HG03159 (cell line): ENCODE results near the gene TTC31.

Experiments used
- ATAC-seq: cut with Tn5 transposase; IDR thresholded peaks from one replicate; pipeline ENCODE4 v1.9.1; 2021; ENCODE audit warnings: mild to moderate bottlenecking, moderate library complexity; ENCODE audit not compliant: unreplicated experiment

The TTC31 gene

DNA sequence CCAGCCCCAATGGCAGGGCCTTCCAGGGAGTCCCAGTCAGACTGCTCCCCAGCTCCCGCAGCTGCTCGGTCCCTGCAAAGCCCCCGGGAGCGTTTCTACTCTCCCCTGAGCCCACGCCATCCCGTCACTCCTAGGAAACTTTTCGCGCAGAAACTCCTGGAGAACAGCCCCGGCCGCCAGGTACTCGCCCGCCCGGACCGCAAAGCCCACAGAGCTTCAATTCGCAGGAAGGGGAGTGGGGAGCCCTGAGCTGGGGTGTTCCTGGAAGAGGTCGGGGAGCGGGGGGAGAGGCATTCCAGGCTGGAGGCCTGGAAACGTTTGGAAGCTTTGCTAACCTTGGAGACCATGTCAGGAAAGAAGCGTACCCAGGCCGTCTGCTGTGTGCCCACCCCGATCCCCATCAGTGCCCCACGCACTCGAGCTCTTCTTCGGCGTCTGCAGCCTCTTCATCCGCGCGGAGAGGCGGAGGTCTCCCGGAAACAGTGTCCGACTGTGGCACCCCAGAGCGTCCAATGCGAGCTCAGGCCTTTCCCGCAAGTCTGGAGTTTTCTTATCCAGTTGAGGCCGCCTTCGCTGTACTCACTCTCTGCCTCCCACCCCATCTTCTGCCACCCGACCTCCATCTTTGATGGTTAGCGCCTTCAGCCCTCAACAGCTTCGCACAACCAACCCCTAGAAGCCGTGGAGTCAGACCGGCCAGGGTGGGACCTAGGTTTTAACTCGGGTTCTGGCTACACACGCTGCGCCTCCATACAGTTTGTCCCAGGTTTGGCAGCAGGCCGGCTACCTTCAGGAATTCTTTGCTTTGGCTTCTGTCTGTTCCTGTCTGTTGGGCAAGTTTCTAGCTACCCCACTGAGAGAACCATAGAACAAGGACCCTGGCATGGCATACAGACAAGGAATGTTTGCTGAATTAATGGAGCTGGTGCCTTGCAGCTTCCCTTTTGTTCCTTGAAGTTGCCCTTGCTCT lies 20.9 kb downstream of the TTC31 start:
- no peak for ATAC-seq

DNA sequence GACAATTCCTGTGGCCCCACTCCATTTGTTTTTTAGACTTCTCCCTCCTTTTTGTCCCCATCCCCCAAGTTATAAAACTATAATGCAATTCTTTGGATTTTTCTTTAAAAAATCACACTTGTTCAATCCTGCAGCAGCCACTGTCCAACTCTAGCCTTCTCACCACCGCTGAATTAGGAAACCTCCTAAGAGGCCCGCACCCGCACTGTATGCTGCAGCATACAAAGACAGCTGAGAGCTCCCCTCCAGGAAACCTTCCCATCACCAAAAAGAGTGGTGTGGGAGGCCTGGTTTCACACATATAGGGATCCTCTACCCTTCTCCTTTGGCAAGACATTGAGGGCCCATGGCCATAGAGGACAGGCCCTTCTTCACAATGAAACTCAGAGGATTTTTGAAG lies 21.7 kb downstream of the TTC31 start:
- ATAC-seq: no peak

DNA sequence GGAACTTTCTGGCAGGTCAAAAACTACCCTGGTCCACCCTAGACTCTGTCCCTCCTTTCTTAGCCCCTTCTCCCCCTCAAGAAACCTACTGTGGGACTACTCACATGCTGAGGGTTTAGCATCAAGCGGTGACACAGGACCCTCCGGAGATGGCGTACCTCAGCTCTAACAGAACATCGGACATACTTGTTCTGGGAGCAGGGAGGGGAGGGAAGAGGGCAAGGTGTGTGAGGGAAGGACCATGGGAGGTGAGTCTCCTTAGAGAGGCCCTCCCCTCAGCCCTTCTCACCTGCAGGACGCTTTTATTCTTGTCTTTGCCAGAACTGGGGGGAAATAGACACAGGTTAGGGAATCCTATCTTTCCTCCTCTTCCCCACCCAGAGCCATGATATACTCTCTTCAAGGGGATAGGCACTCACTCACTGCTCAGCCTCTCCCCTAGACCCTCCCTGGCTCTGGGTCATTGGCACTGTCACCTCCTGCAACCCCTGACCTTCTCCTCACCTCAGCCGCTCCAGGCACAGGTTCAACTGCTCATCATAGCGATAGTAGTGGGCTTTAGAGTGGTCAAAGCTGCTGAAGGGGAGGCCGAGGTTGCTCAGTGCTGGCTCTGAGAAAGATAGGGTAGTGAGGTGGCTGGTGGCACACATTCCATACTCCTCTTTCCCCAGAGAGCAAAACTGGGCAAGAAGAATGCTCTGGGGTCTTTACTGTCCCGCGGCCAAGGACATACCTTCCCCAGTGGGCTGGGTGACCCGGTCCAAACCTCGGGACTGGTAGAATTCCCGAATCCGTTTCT lies 22.8 kb downstream of the TTC31 start:
- no peak for ATAC-seq

DNA sequence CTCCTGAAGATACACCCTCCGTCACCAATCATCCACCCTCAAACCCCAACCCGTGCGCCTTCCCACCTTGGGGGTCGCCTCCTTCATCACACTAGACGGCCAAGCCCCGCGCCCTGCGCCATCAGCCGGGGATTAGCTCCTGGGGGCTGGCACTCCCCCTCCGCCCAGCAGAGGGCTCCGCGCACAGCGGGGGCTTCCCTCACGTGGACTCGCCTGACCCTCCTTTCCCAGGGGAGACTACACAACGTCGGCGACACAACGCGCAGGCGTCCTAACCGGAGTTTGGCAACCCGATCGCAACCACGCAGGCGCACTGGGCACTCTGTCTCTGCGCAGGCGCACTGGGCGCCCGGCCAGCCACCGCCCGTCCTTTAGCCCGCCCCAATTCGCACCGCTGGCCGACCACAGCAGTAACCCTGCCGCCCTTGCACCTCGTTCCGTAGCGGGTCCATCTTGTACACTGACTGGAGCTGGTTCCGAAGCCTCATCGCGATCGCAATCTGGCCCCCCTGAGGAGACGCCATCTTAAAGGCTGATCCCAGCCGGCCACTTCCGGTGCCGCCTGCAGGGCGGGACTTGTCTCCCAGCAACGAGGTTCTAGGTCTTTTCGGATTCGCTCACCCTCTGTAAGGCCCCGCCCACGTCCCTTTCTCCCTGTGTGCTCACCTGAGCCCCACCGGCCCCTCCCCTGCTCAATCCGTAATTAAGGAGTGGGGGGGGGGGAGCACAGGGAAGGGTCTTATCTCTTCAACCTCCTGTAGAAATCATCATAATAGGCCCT lies 24.5 kb downstream of the TTC31 start, which contains the start of gene PCGF1:
TSS of gene PCGF1 (minus strand) at position 551 of the 781 bp plus-strand sequence. CDS start at position 524, 27 bp downstream.
- ATAC-seq: peak; percentile 89

DNA sequence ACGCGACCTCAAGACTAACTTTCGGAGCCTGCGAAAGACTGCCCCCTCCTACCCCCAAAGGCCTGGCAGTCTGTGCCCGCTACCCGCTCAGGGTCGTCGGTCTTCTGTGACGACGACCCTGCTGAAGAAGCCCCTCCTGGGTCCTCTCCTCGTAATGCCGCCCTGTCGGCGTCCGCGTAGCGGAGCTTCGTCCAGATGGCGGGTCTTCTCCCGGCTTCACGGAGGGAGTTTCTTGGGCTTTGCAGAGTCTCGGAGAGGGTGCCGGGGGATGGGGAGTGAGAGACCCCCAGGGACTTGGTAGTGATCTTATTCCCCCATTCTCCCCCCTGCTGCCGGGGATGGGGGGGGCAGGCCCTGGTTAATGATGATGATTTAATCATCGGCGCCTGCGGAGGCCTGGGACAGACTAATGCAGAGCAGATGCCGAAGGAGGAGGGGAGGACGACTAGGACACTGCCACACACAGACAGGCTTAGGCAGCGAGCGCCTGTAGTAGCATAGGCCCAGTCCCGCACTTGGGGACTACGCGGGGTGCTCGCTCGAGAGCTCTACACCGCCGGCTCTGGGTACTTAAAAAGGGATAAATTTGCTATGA lies 25.1 kb downstream of the TTC31 start:
- peak; percentile 5 for ATAC-seq

DNA sequence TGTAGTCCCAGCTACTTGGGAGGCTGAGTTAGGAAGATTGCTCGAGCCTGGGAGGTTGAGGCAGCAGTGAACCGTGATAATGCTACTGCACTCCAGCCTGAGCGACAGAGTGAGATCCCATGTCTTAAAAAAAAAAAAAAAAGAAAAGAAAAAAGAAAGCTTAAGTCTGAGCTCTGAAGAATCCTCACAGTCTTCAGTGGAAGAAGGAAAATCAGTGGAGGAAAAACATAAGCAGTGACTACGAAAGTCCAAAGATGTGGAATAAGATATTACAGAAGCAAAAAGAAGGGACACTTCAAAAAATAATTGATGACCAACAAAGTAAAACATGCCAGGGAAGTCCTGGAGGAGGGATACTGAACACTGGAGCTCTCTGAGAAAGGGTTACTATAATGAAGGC lies 27.4 kb downstream of the TTC31 start:
- ATAC-seq: no peak

DNA sequence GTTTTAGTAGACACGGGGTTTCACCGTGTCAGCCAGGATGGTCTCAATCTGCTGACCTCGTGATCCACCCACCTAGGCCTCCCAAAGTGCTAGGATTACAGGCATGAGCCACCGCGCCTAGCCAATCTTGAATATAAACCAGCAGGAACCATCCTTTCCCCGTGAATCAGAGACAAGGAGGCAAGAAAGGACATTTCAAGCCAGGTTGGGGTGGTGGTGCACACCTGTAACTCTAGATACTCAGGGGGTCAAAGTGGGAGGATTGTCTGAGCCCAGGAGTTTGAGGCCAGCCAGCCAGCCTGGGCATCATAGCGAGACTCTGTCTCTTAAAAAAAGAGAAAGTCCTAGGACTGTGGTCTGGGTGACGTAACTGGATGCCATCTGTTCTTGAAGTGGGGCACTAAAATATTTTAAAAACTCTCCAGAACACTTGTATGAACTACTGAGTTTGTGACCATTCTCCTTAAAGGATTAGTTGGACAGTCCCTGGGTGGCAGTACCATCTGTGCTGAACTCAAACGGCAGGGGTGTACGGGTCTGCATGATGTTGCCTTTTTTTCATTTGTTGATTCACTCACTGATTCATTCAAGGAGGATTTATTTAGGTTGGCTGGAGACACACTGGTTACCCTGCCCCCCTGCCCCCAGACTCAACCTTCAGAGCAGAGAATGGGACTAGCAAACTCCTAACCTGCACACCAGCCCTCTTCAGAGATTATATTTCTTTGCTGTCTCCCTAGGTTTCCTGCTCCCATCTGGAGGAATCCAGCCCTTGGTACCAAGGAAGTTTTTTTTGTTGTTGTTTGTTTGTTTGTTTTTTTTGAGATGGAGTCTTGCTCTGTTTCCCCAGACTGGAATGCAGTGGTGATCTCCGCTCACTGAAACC lies 28.5 kb downstream of the TTC31 start:
- ATAC-seq: no peak

DNA sequence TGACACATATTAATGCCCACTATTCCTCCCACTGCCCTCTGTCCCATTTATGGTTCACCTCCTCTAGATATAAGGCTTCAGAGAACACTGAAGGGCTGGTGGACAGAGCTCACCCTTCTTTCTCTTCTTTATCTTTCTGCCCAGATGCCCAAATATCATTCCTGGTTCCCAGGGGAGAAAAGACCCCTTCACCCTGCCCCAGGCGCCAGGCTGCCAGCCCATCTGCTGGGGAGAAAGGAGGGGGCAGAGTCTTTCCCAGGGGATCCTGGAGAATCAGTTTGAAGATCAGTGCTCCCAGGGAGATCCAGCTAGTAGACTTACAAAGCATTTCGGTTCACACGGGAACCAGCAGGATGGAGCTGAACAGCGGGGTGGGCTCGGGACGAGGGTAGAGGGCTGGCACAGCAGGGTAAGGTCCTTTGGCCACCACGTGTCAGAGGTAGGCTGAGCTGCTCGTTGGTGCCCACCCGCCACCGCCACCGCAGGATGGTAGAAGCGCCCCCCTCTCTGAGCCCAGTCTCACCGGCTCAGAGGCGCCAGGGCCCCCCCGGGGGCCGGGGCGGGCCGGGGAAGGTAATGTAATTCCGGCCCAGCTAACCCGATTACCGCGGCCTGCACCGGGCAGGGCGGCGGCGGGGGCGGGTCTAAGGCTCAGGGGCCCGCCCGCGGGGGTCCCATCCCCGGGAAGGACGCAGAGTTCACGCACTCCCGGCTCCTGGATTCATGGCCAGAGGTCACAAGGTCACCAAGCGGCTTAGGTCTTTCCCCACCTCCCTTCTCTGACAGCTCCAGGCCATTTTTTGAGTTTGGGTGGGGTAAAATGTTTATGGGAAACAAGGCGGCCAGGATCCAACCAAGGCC lies 30.1 kb downstream of the TTC31 start:
- ATAC-seq: no peak

GRCh38 chr2:74513605-74514367 lies 30.9 kb downstream of the TTC31 start:
- no peak for ATAC-seq

- no peak for ATAC-seq
These were observed 31.7 kb downstream of the TTC31 start, which contains the start of gene TLX2 for GRCh38 chr2:74514368-74515270. TLX2 (plus strand) TSS chr2:74514450; CDS start chr2:74514807, 357 bp downstream.

GRCh38 chr2:74515271-74515980 lies 32.5 kb downstream of the TTC31 start:
- no peak for ATAC-seq

DNA sequence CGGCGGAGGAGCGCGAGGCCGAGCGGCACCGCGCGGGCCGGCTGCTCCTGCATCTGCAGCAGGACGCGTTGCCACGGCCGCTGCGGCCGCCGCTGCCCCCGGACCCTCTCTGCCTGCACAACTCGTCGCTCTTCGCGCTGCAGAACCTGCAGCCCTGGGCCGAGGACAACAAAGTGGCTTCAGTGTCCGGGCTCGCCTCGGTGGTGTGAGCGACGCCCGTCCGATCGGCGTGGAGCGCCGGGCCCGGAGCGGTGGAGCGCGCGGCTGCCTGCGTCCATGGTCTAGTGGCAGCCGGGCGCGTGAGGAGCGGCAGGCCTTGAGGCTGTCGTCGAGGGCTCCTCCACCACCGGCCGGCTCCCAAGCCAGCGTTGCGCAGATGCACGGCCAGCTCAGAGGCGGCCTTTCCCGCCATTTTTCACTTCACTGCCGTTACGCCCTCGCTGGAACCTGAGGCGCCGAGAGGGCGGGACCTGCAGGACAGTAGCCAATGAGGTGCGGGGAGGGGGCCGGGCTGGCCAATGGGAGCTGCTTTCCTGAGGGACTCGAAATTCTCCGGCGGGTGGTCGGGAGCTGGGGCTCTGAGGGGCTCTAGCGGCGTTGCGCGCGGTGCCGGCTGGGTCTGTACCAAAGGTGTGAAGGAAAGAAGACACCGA lies 33.2 kb downstream of the TTC31 start:
- no peak for ATAC-seq

GRCh38 chr2:74516650-74517049 lies 33.8 kb downstream of the TTC31 start:
- ATAC-seq: no peak

GRCh38 chr2:74522516-74522915 lies 39.6 kb downstream of the TTC31 start:
- ATAC-seq: no peak

GRCh38 chr2:74524005-74524404 lies 41.1 kb downstream of the TTC31 start:
- ATAC-seq: no peak
